HCT116 (cell line): Measurements from ENCODE around the gene YY2. TPM values are rescaled to one million over a fixed set of nuclear protein-coding genes. Genes with fewer than 3 reads are reported as not detected.
"Not testable (repeated sequence)": the region's sequence is repeated elsewhere in the genome, so short reads cannot be mapped to it uniquely, and the experiment has no call there.

Experiments used
- ATAC-seq: fragments of 200-7000 bp; cut with Tn5 transposase; 2 replicates; pipeline ENCODE4 v1.9.1; 2020; ENCODE audit warnings: mild to moderate bottlenecking, moderate library complexity
- BruUV-seq: library from RNA; stranded (reverse); fragments of 400-500 nt; replicated peaks from 2 replicates; lab custom pipeline; 2021; lab: Mats Ljungman, UMichigan
- CTCF ChIA-PET: fragments of 300-600 bp; sonication (Branson Sonifier 250); formaldehyde crosslinking; loops from one replicate; lab custom pipeline; 2021; ENCODE audit warnings: antibody characterized with exemption; lab: Charles Lee
- POLR2A ChIA-PET: fragments of 300-600, 350-600 bp; sonication (Branson Sonifier 250); formaldehyde crosslinking; loops from one replicate; lab custom pipeline; 2021; ENCODE audit warnings: antibody characterized with exemption; lab: Charles Lee
- RAD21 ChIA-PET, 2 experiments: fragments of 300-600 bp; sonication (Branson Sonifier 250); formaldehyde crosslinking; loops; one replicate each; lab custom pipeline; 2023; ENCODE audit warnings: low total read pairs in 2 of 2; ENCODE audit not compliant: uncharacterized antibody in 2 of 2, unreplicated experiment in 2 of 2, low non-redundant PET in 1 of 2; lab: Charles Lee
- DNase-seq: peaks from one replicate; pipeline ENCODE4 v3.0.0-alpha.2; 2010; ENCODE audit warnings: low read depth, low spot score
- H2AFZ ChIP-seq: fragments of 200-600 bp; shearing (Covaris generic), sonication (generic); 2 replicates; pipeline ENCODE4 v1.6.1; 2017; ENCODE audit warnings: low read depth, mixed run types, mixed read lengths, antibody characterized with exemption, low read length; ENCODE audit not compliant: poor library complexity, severe bottlenecking
- H3K27ac ChIP-seq: 2 replicates; pipeline ENCODE4 v1.5.1; 2012; ENCODE audit warnings: low read depth, low read length
- H3K27me3 ChIP-seq: fragments of 200-600 bp; sonication (generic); 2 replicates; pipeline ENCODE4 v1.6.1; 2016; ENCODE audit warnings: mixed run types, low read length, mixed read lengths; ENCODE audit not compliant: insufficient read depth
- H3K36me3 ChIP-seq, 2 experiments: fragments of 200-500 bp in 1 of 2; fragments of 200-600 bp in 1 of 2; sonication (Bioruptor generic) in 1 of 2; sonication (generic) in 1 of 2; 2 replicates each; pipeline versions ENCODE4 v1.5.1 to v1.6.1; 2014 to 2016; ENCODE audit warnings: low read length in 2 of 2, inconsistent platforms in 1 of 2, mixed read lengths in 1 of 2, mixed run types in 1 of 2; ENCODE audit not compliant: insufficient read depth in 2 of 2, control insufficient read depth in 1 of 2
- H3K4me1 ChIP-seq, 2 experiments: fragments of 200-600 bp in 1 of 2; sonication (generic) in 1 of 2; 2 replicates each; pipeline versions ENCODE4 v1.5.1 to v1.6.1; 2012 to 2017; ENCODE audit warnings: low read length in 2 of 2, inconsistent platforms in 1 of 2, mild to moderate bottlenecking in 1 of 2, mixed read lengths in 1 of 2, mixed run types in 1 of 2, moderate library complexity in 1 of 2; ENCODE audit not compliant: insufficient read depth in 2 of 2, control insufficient read depth in 1 of 2
- H3K4me2 ChIP-seq: fragments of 200-600 bp; sonication (generic); 2 replicates; pipeline ENCODE4 v1.6.1; 2017; ENCODE audit warnings: mixed run types, low read length, mixed read lengths
- H3K4me3 ChIP-seq, 2 experiments: fragments of 200-600 bp in 1 of 2; sonication (generic) in 1 of 2; replicated peaks in 1 of 2; 2 replicates each; pipeline ENCODE4 v1.5.1; 2011 to 2016; ENCODE audit warnings: low read length in 2 of 2, control low read depth in 1 of 2, low read depth in 1 of 2, mild to moderate bottlenecking in 1 of 2, mixed read lengths in 1 of 2, mixed run types in 1 of 2
- H3K79me2 ChIP-seq: fragments of 200-600 bp; sonication (generic); 2 replicates; pipeline ENCODE4 v1.6.1; 2017; ENCODE audit warnings: mild to moderate bottlenecking, mixed run types, low read length, moderate library complexity, mixed read lengths; ENCODE audit not compliant: insufficient read depth
- H3K9ac ChIP-seq: fragments of 200-600 bp; sonication (generic); 2 replicates; pipeline ENCODE4 v1.6.1; 2016; ENCODE audit warnings: low read length, mixed read lengths
- H3K9me2 ChIP-seq: fragments of 200-600 bp; sonication (generic), shearing (Covaris generic); 2 replicates; pipeline ENCODE4 v1.6.1; 2017; ENCODE audit warnings: mixed run types, mild to moderate bottlenecking, moderate library complexity; ENCODE audit not compliant: insufficient read depth
- H3K9me3 ChIP-seq, 2 experiments: fragments of 200-500 bp in 1 of 2; fragments of 200-600 bp in 1 of 2; sonication (Bioruptor generic) in 1 of 2; sonication (generic) in 1 of 2; 2 replicates each; pipeline ENCODE4 v1.6.1; 2014 to 2017; ENCODE audit warnings: low read length in 2 of 2, mixed read lengths in 2 of 2, inconsistent platforms in 1 of 2, low read depth in 1 of 2, mild to moderate bottlenecking in 1 of 2, mixed run types in 1 of 2, moderate library complexity in 1 of 2; ENCODE audit not compliant: control insufficient read depth in 1 of 2, insufficient read depth in 1 of 2
- H4K20me1 ChIP-seq: fragments of 200-600 bp; sonication (generic), shearing (Covaris generic); 2 replicates; pipeline ENCODE4 v1.6.1; 2017; ENCODE audit warnings: mixed run types, mild to moderate bottlenecking, moderate library complexity; ENCODE audit not compliant: insufficient read depth
- CEBPB ChIP-seq: IDR thresholded peaks from 2 replicates; pipeline ENCODE4 v1.6.1; 2012; ENCODE audit warnings: low read depth
- EGR1 ChIP-seq: IDR thresholded peaks from 2 replicates; pipeline ENCODE4 v1.6.1; 2012; ENCODE audit warnings: low read depth
- ELF1 ChIP-seq: IDR thresholded peaks from 2 replicates; pipeline ENCODE4 v1.6.1; 2012; ENCODE audit warnings: low read depth, borderline replicate concordance
- EZH2 ChIP-seq: fragments of 200-600 bp; sonication (generic); IDR thresholded peaks from 2 replicates; pipeline ENCODE4 v1.6.1; 2017; ENCODE audit warnings: antibody characterized with exemption, mixed run types
- FOSL1 ChIP-seq: IDR thresholded peaks from 2 replicates; pipeline ENCODE4 v1.6.1; 2012; ENCODE audit warnings: low read depth
- MAX ChIP-seq: IDR thresholded peaks from 2 replicates; pipeline ENCODE4 v1.6.1; 2012
- POLR2A ChIP-seq: IDR thresholded peaks from 2 replicates; pipeline ENCODE4 v1.7.0; 2011; ENCODE audit warnings: borderline replicate concordance; ENCODE audit not compliant: insufficient read depth, insufficient read length; ENCODE audit errors: extremely low read depth
- SP1 ChIP-seq: IDR thresholded peaks from 2 replicates; pipeline ENCODE4 v1.6.1; 2012; ENCODE audit warnings: low read depth
- TCF7L2 ChIP-seq: IDR thresholded peaks from 2 replicates; pipeline ENCODE4 v1.7.0; 2011; ENCODE audit warnings: borderline replicate concordance, inconsistent platforms; ENCODE audit not compliant: insufficient read depth, insufficient read length; ENCODE audit errors: extremely low read depth
- ZNF274 ChIP-seq: fragments of 200-500 bp; sonication (Bioruptor generic); IDR thresholded peaks from 2 replicates; pipeline ENCODE4 v1.6.1; 2014; ENCODE audit warnings: mild to moderate bottlenecking, low read depth, low read length, inconsistent platforms
- intact Hi-C: fragments of 100-400 bp; cut with micrococcal nuclease; formaldehyde crosslinking; loops from 2 replicates; pipeline ENCODE4 v1.10.0; 2022
- total RNA-seq: library from RNA; stranded (reverse); gene quantifications from one replicate; pipeline ENCODE4 v1.2.1, GENCODE V29; 2021; ENCODE audit not compliant: unreplicated experiment
- TF ChIP-seq, protein P1 (sequence below): IDR thresholded peaks from 2 replicates; pipeline ENCODE4 v1.6.1; 2012

YY2 gene
- total RNA-seq, 1 experiment from 2014 or later = 2.7 TPM

- H2AFZ ChIP-seq, RAD21 ChIA-PET, DNase-seq, POLR2A ChIA-PET, H3K9me2 ChIP-seq, H3K36me3 ChIP-seq, H3K27me3 ChIP-seq, H3K4me3 ChIP-seq, BruUV-seq, H3K4me2 ChIP-seq, H3K79me2 ChIP-seq, H3K4me1 ChIP-seq, H3K27ac ChIP-seq, H4K20me1 ChIP-seq, ATAC-seq, H3K9me3 ChIP-seq, H3K9ac ChIP-seq, CTCF ChIA-PET, intact Hi-C loops: not testable (repeated sequence)
Measured at GRCh38 chrX:21820170-21820569, 35.6 kb upstream of the YY2 start.

DNA sequence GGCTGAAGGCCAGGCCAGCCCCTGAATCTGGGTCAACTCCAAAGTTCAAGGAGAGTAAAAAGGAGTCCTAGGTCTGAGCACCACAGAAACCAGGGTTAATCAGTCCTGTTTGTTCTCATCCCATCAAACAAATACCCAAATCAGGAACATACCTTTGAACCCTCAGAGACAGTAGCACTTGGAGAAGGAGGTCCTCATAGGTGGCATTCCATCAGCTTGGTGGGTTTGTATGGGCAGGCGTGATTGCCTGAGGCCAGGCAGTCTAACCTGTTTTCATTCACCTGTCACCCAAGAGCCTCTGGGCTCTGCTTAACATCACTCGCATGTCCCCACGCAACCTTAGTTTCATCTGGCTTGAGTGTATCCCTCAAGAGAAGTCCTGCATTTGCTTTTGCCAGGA is 33.9 kb upstream of the YY2 start:
- no peaks in the 10 kb centered on the region for H3K36me3 ChIP-seq
- RAD21 ChIA-PET = no interaction called here
- no peak overlapping the region for H2AFZ ChIP-seq
- CTCF ChIA-PET = no interaction called here
- intact Hi-C loops = no loop called here
- no peaks in the 10 kb centered on the region for H4K20me1 ChIP-seq
- H3K27me3 ChIP-seq = no peaks in the 10 kb centered on the region
- H3K4me3 ChIP-seq = no peak overlapping the region
- no peak overlapping the region for H3K9ac ChIP-seq
- no peaks in the 10 kb centered on the region for H3K4me1 ChIP-seq
- no peaks in the 10 kb centered on the region for H3K9me3 ChIP-seq
- H3K9me2 ChIP-seq = no peaks in the 10 kb centered on the region
- POLR2A ChIA-PET = no interaction called here
- H3K4me2 ChIP-seq = no peak overlapping the region
- no peak overlapping the region for H3K27ac ChIP-seq
- ATAC-seq = no peak
- no peak for TF ChIP-seq MAX
- no peak for TF ChIP-seq ELF1
- TF ChIP-seq, protein P1, sequence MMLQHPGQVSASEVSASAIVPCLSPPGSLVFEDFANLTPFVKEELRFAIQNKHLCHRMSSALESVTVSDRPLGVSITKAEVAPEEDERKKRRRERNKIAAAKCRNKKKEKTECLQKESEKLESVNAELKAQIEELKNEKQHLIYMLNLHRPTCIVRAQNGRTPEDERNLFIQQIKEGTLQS = no peak
- no peak for TF ChIP-seq EZH2
- TF ChIP-seq POLR2A = no peak
- no peak for TF ChIP-seq CEBPB
- TF ChIP-seq SP1 = no peak
- TF ChIP-seq ZNF274 = no peak
- no peak for TF ChIP-seq FOSL1
- TF ChIP-seq EGR1 = no peak
- no peak for TF ChIP-seq TCF7L2
- TF ChIP-seq, all 23 proteins: peak for 0
- no peaks in the 10 kb centered on the region for H3K79me2 ChIP-seq
- BruUV-seq = no TSS peak
- no peak for DNase-seq
